Brain microvascular endothelial cell (primary cell): ENCODE measurements around the gene HSD11B1.
A peak's percentile ranks its signal among the peaks of the same experiment; 100 is the strongest.

ENCODE experiments used
- DNase-seq: peaks from one replicate; pipeline ENCODE4 v3.0.0-alpha.2; 2020
- H3K27ac ChIP-seq: fragments of 250-450 bp; sonication (Bioruptor Pico); 2 replicates; pipeline ENCODE4 v1.5.1; 2020; ENCODE audit warnings: mild to moderate bottlenecking, moderate library complexity
- H3K27me3 ChIP-seq: fragments of 250-450 bp; sonication (Bioruptor Pico); replicated peaks from 2 replicates; pipeline ENCODE4 v1.5.1; 2020; ENCODE audit warnings: mild to moderate bottlenecking
- H3K36me3 ChIP-seq: fragments of 250-450 bp; sonication (Bioruptor Pico); replicated peaks from 2 replicates; pipeline ENCODE4 v1.5.1; 2020; ENCODE audit warnings: mild to moderate bottlenecking
- H3K4me3 ChIP-seq: 2 replicates; pipeline ENCODE4 v1.5.1; 2011; ENCODE audit warnings: low read depth, mild to moderate bottlenecking, control low read depth, low read length, moderate library complexity
- CTCF ChIP-seq: IDR thresholded peaks from 2 replicates; pipeline ENCODE4 v1.5.1; 2011; ENCODE audit warnings: low read depth, mild to moderate bottlenecking, moderate library complexity, low read length, control low read depth, inconsistent platforms; ENCODE audit errors: missing control alignments
- in situ Hi-C: cut with HindIII; loops from 2 replicates; pipeline ENCODE4 v1.10.0; 2017; ENCODE audit warnings: low sequenced_read_pairs, low pct_ligation_motif_present

Gene HSD11B1

GRCh38 chr1:209738270-209738669 lies 33.6 kb downstream of the HSD11B1 start:
- in situ Hi-C loops, result no loop called here
- no peak for TF ChIP-seq CTCF
- H3K27ac ChIP-seq, result no peak overlapping the region
- H3K27me3 ChIP-seq, result no peaks in the 10 kb centered on the region
- no peak for DNase-seq
- no peak overlapping the region for H3K4me3 ChIP-seq
- no peaks in the 10 kb centered on the region for H3K36me3 ChIP-seq

- H3K27ac ChIP-seq, result no peak overlapping the region
- in situ Hi-C loops, result no loop called here
- TF ChIP-seq CTCF, result no peak
- no peak overlapping the region for H3K4me3 ChIP-seq
- no peak for DNase-seq
- H3K36me3 ChIP-seq, result no peaks in the 10 kb centered on the region
- H3K27me3 ChIP-seq, result no peaks in the 10 kb centered on the region
These were observed 36.5 kb downstream of the HSD11B1 start for GRCh38 chr1:209741193-209741592.

- H3K4me3 ChIP-seq, result no peak overlapping the region
- no peak for TF ChIP-seq CTCF
- peak overlapping the region; percentile 44 for H3K27ac ChIP-seq
These were observed 37.2 kb downstream of the HSD11B1 start for GRCh38 chr1:209741889-209742288.

GRCh38 chr1:209742409-209743144 lies 37.9 kb downstream of the HSD11B1 start:
- peak overlapping the region; percentile 54 for H3K27ac ChIP-seq
- peak; percentile 72 for DNase-seq
- no peaks in the 10 kb centered on the region for H3K27me3 ChIP-seq
- H3K36me3 ChIP-seq, result no peaks in the 10 kb centered on the region
- TF ChIP-seq CTCF, result no peak
- no peak overlapping the region for H3K4me3 ChIP-seq
- in situ Hi-C loops, result no loop called here

More at GRCh38 chr1:209741889-209742288, 37.2 kb downstream of the HSD11B1 start:
- in situ Hi-C loops, result no loop called here
- Histone ChIP-seq H3K27me3 (no peaks in the 10 kb centered on the region), H3K36me3 (no peaks in the 10 kb centered on the region)
- DNase-seq, result no peak

- in situ Hi-C loops, result no loop called here
- H3K4me3 ChIP-seq, result no peak overlapping the region
- no peaks in the 10 kb centered on the region for H3K36me3 ChIP-seq
- no peak for TF ChIP-seq CTCF
- H3K27ac ChIP-seq, result peak overlapping the region; percentile 54
- DNase-seq, result peak; percentile 74
- H3K27me3 ChIP-seq, result no peaks in the 10 kb centered on the region
These were observed 38.5 kb downstream of the HSD11B1 start for GRCh38 chr1:209743145-209743482.
